HG03521 (cell line): Measurements from ENCODE around the gene CD300H.
"Not testable (repeated sequence)": the region's sequence is repeated elsewhere in the genome, so short reads cannot be mapped to it uniquely, and the experiment has no call there.

Source experiments
- ATAC-seq: cut with Tn5 transposase; IDR thresholded peaks from one replicate; pipeline ENCODE4 v1.9.1; 2021; ENCODE audit warnings: mild to moderate bottlenecking, moderate library complexity; ENCODE audit not compliant: unreplicated experiment

CD300H gene

GRCh38 chr17:74585711-74586110 is 18.4 kb upstream of the CD300H start:
- ATAC-seq: no peak

DNA sequence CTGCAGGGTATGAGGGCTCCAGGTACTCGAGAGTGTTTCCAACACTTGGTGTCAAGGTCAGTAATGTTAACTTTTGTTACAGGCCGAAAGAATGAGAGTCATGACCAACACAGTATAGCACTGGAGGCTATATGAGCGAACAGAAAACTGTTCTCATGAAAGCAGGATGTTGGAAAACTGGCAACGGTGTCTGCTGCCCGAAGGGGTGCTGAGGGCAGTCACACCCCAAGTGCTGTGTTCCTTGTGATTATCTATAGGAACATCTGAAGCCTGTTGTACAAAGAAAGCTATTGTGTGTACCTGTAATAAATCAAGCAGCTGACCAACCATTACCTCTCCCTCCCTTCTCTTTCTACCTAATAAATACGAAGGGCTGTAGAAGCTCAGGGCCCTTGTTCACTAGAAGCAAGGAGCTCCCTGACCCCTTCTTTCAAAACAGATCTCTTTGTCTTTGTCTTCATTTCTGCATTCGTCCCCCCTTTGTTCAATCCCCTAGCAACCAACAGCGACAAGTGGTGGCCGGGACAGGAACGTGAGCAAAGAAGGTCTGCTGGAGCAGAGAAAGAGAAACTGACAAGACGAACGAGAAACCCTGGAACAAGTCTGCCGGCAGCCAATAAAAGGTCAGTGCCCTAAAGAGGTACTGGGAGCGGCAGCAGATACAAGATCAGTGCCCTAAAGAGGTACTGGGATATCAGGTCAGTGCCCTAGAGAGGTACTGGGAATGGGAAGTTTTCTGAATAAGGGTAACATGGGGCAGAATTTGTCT is 17.2 kb upstream of the CD300H start:
- ATAC-seq: no peak

DNA sequence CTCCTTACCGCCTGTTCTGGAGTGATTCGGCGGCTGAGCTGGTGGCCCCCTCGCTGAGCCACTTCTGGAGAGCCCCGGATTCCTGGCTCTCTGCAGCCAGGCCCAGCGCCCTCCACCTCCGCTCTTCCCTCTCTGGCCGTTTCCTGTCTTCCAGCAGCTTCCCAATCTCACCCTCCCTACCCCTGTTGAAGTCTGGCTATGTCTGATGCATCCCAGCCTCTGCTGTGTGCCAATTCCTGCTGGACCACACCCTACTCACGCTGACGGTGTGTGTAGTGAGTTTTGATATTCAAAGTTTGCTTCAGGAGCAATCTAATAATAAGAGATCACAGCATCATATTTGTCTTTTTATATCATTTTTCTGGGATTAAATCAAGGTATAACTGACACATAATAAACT is 15.3 kb upstream of the CD300H start:
- no peak for ATAC-seq

DNA sequence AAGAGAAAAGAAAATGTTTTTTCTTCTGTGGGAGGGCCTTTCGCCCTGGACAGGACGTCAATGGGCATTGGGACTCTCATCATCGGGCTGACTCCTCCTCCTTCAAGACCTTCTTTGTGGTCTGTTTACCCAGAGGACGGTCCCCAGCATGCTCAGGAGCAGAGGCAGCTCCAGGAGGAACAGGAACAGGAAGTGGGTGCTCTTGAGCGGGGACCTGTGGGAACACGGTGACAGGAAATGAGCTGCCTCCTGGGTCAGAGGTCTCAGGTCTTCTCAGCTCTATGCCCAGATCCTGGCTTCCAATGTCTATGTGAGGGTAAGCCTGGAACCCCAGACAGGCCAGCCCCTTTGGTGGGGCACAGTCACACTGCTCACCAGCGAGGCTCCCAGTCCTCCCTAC is 12.6 kb upstream of the CD300H start:
- no peak for ATAC-seq

- no peak for ATAC-seq
Observed at GRCh38 chr17:74578979-74579378, 11.7 kb upstream of the CD300H start.

DNA sequence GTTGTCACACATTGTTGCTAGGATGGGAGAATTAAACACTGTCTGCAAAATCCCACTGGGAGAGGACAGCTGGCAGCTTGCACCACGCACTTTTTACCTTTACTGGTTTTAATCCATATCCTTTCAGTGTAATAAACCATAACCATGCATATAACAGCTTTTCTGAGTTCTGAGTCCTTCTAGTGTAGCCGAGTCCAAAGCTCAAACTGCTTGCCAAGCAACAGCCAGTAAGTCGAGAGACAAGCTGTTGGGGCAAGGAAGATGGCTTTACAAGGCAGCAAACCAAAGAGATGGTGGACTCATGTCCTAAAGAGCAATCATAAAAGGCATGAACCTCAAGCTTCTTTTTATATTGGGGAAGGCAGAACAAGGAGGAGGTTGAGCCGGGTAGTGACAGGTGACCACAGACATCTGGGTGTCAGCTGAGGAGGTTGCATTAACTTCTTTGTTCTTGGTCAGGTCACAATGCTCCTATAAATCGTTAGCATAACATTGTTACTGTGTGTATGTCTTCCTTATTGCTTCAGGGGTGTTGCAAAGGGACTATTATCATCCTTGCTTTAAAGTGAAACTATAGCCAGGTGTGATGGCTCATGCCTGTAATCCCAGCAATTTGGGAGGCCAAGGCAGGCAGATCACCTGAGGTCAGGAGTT is 7.3 kb upstream of the CD300H start:
- no peak for ATAC-seq

- ATAC-seq: not testable (repeated sequence)
Observed at GRCh38 chr17:74573635-74574034, 6.3 kb upstream of the CD300H start.

GRCh38 chr17:74573169-74573568 is 5.9 kb upstream of the CD300H start:
- ATAC-seq: no peak

DNA sequence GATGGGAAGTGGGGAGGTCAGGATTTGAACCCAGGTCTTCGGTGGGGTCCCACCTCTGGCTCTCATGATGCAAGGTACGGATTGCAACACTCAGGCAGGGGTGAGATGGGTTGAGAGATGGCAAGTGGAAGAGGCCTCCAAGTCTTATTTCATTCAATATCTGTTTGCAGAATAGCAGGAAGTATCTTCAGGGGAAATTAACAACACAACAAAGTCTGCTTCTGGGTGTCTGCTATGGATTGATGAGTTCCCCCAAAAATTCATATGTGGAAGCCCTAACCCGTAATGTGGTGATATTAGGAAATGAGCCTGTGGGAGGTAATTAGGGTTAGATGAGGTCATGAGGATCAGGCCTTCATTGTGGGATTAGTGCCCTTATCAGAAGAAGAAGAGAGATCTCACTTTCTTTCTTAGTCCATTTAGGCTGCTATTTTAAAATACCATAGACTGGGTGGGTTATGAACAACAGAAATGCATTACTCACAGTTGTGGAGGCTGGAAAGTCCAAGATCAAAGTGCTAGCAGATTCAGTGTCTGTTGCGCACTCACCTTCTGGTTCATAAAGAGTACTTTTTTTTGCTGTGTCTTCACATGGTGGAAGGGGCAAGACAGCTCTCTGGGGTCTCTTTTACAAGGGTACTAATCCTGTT is 4.4 kb upstream of the CD300H start:
- no peak for ATAC-seq

- no peak for ATAC-seq
Observed at GRCh38 chr17:74569020-74570003, 2.0 kb upstream of the CD300H start.

DNA sequence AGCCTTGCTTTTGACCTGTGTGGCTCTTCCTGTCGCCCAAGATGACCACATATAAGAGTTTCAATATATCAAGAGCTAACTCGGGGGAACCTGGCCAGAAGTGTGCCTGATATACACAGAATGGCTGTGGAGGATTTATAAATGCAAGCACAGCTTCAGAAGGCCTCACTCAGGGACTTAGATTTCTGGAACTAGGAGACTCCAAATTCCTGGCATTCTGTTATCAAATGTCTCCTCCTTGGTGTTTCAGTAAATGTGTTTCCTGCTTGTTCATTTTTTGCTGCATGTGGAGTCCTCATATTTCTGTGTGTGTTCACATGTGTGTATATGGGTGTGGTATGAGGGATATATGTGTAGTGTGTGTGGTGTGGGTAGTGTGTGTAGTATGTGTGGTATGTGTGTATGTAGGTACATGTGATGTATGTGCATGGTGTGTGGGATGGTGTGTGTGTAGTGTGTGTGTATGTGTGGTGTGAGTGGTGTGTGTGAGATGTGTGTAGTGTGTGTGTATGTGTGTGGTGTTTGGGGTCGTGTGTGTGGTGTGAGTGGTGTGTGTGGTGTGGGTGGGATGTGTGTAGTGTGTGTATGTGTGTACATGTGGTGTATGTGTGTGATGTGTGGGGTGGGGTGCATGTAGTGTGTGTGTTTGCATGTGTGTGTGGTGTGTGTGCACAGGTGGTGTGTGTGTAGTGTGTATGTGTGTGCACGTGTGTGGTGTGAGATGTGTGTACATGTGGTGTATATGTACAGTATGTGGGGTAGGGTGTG is 981 bp upstream of the CD300H start:
- ATAC-seq: no peak

DNA sequence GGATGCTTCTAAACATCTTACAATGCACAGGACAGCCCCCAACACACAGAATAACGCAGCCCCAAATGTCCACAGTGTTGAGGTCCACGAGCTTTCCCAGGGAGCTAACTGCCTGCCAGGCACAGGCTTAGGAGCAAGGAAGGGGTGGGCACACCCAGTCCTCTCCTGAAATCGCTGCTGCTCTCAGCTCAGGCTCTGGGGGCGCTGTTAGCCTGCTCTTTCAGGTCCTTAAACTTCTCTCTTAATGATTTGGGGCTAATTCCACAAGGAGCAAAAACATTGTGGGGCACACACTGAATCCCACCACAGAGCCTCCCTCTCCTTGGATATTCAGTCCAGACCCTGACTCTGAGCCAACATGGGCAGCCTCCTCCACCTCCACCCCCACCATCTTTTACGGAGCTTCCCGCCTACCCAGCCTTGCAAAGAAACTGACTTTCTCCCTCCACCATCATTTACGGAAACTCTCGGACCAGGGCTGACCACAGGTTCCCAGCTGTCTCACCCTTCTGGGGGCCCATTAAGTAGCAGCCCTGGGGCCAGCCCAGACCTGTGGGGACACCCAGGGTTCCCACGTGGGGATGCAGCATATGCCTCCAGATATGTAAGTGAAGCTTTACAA is 1.1 kb downstream of the CD300H start:
- no peak for ATAC-seq

DNA sequence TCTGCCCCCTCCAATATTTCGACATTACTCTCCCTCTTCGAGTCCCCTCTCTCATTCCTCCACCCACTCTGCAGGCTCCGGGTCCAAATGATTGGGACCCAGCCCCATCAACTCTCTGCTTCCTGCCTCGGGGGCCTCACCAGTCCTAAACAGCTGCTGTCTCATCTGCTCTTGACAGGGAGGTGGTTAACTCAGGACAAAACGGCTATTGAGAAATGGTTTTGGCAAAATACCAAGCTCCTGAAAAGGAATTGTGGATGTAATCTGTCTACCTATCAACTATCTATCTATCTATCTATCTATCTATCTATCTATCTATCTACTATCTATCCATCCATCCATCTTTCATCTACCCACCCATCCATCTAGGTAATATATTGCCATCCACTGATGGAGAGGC is 2.2 kb downstream of the CD300H start:
- ATAC-seq: no peak

GRCh38 chr17:74563358-74563757 is 4.0 kb downstream of the CD300H start:
- no peak for ATAC-seq

DNA sequence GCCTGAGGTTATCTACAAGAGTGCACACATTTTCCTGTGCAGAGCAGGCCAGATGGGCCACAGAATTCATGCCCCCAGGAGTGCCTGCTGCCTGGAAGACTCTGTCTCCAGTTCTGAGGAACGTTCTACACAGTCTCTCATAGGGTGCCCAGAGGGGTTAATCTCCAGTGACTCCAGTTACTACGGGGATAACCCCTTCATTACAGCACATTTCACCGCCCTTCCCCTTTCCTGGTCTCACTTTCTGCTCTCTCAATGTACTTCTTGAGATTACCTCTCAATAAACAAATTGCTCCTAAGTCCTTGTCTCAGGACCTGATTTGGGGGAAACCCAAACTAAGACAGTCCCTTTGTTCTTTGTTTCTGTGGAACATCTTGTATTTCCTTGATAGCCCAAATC is 5.7 kb downstream of the CD300H start:
- no peak for ATAC-seq

GRCh38 chr17:74558882-74559519 is 8.3 kb downstream of the CD300H start:
- ATAC-seq: no peak

- not testable (repeated sequence) for ATAC-seq
Observed at GRCh38 chr17:74558402-74558801, 8.9 kb downstream of the CD300H start.

- no peak for ATAC-seq
Observed at GRCh38 chr17:74555427-74555940, 11.8 kb downstream of the CD300H start.

GRCh38 chr17:74554909-74555308 is 12.4 kb downstream of the CD300H start:
- no peak for ATAC-seq
